SU-DHL-6 (cell line): ENCODE measurements around the gene YPEL3.

ENCODE experiments used
- EZH2phosphoT487 ChIP-seq: fragments of 200-600 bp; sonication (generic), shearing (Covaris generic); conservative IDR thresholded peaks from 2 replicates; pipeline ENCODE4 v1.6.1; 2018; ENCODE audit warnings: mild to moderate bottlenecking, antibody characterized with exemption, low read length, moderate library complexity, mixed read lengths
- TF ChIP-seq, protein P1 (sequence below): fragments of 200-600 bp; sonication (generic); IDR thresholded peaks from one replicate; pipeline ENCODE4 v1.5.1; 2017; ENCODE audit warnings: antibody characterized with exemption, mild to moderate bottlenecking, low read length, moderate library complexity; ENCODE audit not compliant: insufficient read depth, poor library complexity, severe bottlenecking

DNA sequence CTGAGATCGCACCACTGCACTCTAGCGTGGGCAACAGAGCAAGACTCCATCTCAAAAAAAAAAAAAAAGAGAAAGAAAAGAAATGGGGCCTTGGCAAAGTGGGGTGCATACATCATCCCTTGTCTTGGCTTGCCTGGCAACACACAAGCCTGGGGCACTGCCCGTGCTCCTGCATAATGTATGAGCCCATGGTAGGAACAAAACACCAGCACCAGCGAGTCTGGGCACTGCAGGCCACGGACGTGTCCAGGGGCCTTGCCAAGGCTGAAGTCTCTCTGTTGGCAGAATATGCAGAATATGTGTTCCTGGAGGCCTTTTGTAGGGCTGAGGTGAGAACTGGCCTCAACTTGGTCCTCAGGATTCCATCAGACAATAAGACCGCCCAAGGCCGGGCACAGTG lies 46.1 kb downstream of the YPEL3 start:
- TF ChIP-seq, protein P1, sequence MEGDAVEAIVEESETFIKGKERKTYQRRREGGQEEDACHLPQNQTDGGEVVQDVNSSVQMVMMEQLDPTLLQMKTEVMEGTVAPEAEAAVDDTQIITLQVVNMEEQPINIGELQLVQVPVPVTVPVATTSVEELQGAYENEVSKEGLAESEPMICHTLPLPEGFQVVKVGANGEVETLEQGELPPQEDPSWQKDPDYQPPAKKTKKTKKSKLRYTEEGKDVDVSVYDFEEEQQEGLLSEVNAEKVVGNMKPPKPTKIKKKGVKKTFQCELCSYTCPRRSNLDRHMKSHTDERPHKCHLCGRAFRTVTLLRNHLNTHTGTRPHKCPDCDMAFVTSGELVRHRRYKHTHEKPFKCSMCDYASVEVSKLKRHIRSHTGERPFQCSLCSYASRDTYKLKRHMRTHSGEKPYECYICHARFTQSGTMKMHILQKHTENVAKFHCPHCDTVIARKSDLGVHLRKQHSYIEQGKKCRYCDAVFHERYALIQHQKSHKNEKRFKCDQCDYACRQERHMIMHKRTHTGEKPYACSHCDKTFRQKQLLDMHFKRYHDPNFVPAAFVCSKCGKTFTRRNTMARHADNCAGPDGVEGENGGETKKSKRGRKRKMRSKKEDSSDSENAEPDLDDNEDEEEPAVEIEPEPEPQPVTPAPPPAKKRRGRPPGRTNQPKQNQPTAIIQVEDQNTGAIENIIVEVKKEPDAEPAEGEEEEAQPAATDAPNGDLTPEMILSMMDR = no peak
- no peak for TF ChIP-seq EZH2phosphoT487
